GM13977 (cell line): ENCODE results near the gene SMIM24.

Experiments
- DNase-seq: peaks from one replicate; pipeline ENCODE4 v3.0.0; 2012; ENCODE audit warnings: low spot score
- in situ Hi-C: fragments of 300-500 bp; cut with MboI; formaldehyde crosslinking; loops from one replicate; pipeline ENCODE4 v1.12.0; 2022; ENCODE audit warnings: low sequenced_read_pairs, low pct_unique_long_range_greater_than_20kb, mixed read lengths, inconsistent platforms; ENCODE audit not compliant: unreplicated experiment
- TF ChIP-seq, protein P1 (sequence below): IDR thresholded peaks from 2 replicates; pipeline ENCODE4 v1.5.1; 2012; ENCODE audit warnings: mild to moderate bottlenecking, control low read depth; ENCODE audit not compliant: insufficient read depth; ENCODE audit errors: extremely low read depth, missing control alignments

SMIM24 gene

DNA sequence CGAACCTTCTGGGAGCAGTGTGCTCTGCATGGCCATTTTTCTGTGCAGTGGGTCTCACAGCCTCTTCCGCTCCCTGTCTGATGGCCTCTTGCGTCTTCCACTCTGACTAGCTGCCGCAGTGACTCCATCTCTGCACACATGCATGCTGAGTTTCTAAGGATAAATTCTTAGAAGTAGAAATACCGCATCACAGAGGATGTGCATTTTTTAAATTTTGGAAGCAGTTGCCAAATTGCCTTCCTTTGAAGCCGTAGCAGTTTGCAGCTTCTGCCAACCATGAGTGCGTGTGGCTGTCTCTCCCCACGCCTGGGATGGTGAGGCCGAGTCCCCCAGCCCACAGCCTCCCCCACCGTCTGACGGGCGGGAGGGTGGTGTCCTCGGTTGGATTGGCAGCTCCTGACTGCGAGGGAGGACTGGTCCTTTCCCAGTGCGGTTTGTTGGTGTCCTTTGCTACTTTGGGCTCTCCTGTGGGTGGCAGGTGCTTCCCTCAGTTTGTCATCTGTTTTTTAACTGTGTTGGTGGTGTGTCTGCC lies 35.6 kb upstream of the SMIM24 start:
- DNase-seq, result no peak
- TF ChIP-seq, protein P1, sequence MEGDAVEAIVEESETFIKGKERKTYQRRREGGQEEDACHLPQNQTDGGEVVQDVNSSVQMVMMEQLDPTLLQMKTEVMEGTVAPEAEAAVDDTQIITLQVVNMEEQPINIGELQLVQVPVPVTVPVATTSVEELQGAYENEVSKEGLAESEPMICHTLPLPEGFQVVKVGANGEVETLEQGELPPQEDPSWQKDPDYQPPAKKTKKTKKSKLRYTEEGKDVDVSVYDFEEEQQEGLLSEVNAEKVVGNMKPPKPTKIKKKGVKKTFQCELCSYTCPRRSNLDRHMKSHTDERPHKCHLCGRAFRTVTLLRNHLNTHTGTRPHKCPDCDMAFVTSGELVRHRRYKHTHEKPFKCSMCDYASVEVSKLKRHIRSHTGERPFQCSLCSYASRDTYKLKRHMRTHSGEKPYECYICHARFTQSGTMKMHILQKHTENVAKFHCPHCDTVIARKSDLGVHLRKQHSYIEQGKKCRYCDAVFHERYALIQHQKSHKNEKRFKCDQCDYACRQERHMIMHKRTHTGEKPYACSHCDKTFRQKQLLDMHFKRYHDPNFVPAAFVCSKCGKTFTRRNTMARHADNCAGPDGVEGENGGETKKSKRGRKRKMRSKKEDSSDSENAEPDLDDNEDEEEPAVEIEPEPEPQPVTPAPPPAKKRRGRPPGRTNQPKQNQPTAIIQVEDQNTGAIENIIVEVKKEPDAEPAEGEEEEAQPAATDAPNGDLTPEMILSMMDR, result no peak
- in situ Hi-C loops, result no loop called here

DNA sequence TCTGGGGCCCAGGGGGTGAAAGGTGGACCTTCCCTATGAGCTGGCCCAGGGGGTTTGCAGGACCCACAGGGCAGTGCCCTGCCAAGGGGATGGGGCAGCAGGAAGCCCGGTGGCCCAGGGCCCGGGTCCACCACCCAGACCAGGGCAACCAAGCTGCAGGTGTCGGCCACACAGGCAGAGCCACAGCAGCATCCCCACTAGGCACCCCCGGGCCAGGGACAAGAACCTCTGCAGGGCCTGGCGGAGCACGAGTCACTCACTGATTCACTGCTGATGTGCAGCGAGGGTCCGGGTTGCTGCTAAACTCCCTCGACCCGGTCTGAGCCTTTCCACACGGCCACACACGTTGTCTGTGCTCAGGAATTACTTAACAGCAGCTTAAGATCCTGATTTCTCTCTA lies 34.6 kb upstream of the SMIM24 start:
- TF ChIP-seq, protein P1, result no peak
- in situ Hi-C loops, result no loop called here
- no peak for DNase-seq

DNA sequence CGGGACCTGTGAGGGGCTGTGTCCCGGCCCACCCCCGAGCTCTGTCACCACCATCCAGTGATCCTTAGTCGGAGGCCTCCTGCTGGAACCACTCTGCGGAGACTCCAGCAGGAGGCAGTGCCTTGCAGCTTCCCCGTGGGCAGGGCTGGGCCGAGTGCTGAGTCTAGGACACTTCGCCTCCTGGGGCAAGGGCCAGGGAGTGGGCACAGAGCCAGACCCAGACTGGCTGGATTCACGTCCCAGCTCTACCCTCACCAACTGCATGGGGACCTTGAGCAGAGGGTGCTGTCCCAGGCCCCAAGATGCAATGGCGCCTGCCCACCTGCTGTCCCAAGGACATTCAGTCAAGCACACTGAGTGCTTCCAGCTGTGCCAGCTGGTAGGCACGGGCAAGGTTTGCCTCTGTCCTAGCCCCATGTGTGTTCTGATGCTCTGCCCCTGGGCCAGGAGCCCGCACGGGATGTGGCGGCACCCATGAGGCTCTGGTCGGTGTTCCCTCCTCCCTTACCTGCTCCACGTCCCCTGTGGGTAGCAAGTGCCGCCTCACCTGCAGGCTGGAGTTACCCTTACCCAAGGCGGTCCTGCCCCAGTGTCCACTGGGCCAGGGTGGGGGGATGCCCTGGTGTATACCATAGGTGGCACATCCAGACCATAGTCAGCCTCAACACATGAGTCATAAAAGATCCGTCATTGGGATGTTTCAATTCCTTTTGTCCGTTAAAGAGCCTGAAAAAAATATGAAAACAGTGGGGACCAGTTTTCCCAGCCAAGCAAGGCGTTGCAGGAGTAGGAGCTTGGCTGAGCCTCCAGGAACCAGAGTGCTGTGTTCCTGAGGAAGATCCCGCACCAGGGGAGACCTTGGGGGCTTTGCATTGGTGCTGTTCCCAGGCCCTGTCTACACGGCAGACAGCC lies 33.2 kb upstream of the SMIM24 start:
- TF ChIP-seq, protein P1, result no peak
- DNase-seq, result no peak
- in situ Hi-C loops, result no loop called here

DNA sequence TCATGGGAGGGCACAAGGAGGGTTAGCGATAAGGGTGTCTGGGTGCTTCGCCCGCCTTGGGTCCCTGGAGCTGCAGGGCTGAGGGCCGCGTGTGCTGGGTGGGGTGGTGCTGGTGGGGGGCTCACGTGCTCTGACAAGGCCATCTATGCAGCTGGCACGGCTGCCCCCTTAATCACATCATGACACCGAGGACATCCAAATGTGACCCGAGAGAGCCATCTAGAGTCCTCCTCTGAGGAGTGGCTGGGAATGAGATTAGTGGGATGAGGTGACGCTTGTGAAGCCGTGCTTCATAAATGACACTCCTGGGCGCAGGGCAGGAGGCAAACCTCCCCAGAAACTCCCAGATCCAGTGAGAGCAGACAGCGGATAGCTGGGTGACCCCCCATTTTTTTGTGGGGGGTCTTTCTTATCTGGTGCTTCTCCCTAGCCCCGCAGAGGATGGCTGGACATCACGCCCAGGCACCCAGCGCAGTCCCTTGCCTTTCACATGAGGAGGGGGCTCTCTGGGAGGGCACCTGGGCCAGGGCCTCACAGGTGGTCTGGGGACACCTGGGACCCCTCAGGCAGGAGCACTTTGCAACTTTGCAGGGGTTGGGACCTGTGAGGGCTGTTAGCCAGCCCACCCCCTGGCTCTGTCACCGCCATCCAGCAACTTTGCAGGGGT lies 32.4 kb upstream of the SMIM24 start:
- in situ Hi-C loops, result no loop called here
- no peak for DNase-seq
- TF ChIP-seq, protein P1, result no peak

DNA sequence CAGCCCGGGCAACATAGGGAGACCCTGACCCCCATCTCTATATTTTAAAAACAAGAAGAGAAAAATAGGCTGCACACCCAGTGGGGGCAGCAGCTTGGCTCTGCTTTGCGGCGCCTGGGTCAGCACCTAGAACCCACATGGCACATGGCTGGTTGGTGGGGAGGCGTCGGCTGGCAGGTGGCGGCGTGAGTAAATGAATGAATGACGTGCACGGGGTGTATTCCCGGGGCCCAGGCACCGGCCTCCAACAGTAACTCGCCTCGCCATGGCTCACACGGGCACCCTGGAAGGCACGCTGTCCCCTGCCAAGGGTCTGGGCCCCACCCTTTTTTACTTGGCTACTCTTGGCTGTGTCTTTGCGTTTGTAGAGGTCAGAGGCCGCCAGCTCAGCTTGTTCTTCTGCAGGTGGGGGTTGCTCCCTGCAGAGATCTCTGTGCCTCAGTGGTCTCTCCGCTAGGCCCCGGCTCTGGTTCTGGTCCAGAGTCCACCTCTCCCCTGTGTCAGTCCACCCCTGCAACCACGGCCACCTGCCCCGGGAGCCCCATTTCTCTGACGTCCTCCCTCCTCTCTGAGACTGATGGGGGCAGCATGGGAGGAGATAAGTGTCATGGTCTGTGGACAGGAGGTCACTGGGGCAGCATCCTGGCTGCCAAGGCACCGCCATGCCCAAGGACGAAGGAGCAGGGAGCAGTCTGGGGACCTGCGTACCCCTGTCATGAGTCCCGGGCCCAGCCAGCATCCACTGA lies 31.4 kb upstream of the SMIM24 start:
- TF ChIP-seq, protein P1, result no peak
- in situ Hi-C loops, result no loop called here

DNA sequence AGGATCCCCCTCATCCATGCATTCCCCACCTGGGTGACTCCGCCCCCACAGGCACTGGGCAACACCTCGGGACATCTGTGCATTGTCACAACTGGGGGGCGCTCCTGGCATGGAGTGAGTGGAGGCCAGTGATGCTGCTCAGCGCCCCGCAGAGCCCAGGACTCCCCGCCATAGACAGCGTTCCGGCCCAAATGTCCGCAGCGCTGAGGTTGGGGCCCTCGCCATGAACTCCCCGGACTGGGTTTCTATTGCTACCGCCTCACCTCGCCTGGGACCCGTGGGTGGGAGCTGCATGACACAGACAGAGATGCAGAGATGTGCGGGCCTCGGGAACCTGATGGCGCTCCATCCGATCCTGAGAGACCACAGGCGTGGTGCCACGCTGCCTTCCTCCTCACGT lies 30.4 kb upstream of the SMIM24 start:
- TF ChIP-seq, protein P1, result no peak
- in situ Hi-C loops, result no loop called here
- no peak for DNase-seq

More for the DNA sequence above, 31.4 kb upstream of the SMIM24 start:
- DNase-seq, result no peak
